Measurements from ENCODE around the gene FAM186B. TPM values are rescaled to one million over a fixed set of nuclear protein-coding genes. Genes with fewer than 3 reads are reported as not detected.

FAM186B gene
- total RNA-seq, 1 experiment from 2014 or later, result 0.46 TPM

DNA sequence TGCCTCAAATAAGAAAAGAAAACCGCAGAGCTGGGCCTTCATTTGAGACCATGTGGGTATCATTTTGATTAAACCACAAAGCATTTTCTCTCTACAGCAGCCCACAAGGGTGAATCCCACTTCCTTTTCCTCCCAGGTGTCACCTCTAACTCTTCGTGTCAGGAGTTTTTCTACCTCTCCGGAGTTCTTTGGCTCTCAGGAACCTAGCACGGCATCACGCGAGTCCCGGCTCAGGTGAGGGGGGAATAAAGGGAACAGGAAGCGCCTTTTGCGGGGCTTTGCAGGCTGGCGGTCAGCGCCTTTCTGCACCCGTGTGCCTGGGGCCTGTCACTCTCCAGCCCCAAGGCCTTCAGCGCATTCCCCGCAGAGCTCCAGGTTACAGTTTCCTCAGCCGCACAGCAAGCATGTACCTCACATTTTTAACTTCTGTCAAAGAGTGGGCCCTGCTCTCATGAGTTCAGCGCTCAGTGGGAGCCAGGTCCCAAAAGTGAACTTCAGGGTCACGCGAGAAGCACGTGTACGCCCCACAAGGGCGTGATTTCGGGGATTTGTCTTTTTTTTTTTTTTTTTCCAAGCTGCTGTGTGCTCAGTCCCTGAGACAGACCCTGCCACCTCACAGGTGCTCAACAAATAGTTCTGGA is 17.2 kb upstream of the FAM186B start:
- peaks cover 6% of the 10 kb centered on the region for H3K27me3 Mint-ChIP-seq (ENCODE audit: low read depth)
- H3K27ac ChIP-seq (ENCODE audit: insufficient read length, low read depth, low read length), result no peak overlapping the region

More for the DNA sequence above, 17.2 kb upstream of the FAM186B start:
- Histone ChIP-seq H3T11ph (ENCODE audit: low read length) (no peak overlapping the region), H3K27me3 (ENCODE audit: insufficient read depth, low read length) (no peaks in the 10 kb centered on the region), H2AFZ (ENCODE audit: low read length) (no peak overlapping the region), H3K9me3 (ENCODE audit: control insufficient read depth, low read depth, low read length) (no peaks in the 10 kb centered on the region), H3K9ac (ENCODE audit: extremely low read depth, insufficient read length, low read length) (peak overlapping the region; percentile 20), H3K4ac (ENCODE audit: low read depth, low read length) (no peak overlapping the region), H3K79me2 (ENCODE audit: insufficient read depth, low read length) (no peaks in the 10 kb centered on the region; the same call in 1 of the 2 replicates), H3K14ac (ENCODE audit: insufficient read depth, low read length) (no peak overlapping the region), H4K5ac (ENCODE audit: insufficient read length, low read depth, low read length) (no peak overlapping the region), H4K20me1 (ENCODE audit: control insufficient read depth, insufficient read depth, insufficient read length) (no peaks in the 10 kb centered on the region), H2AK5ac (ENCODE audit: insufficient read length, low read length) (no peak overlapping the region), H3K4me2 (ENCODE audit: insufficient read depth, insufficient read length, low read length) (peak overlapping the region; percentile 73), H3K4me1 (ENCODE audit: insufficient read depth, low read length) (peaks cover 2% of the 10 kb centered on the region; the same call in 1 of the 2 replicates), H4K8ac (replicated peaks; ENCODE audit: insufficient read length, low read depth, low read length) (no peak overlapping the region), H3K79me1 (ENCODE audit: insufficient read depth, low read depth, low read length, poor library complexity, severe bottlenecking) (no peaks in the 10 kb centered on the region), H2BK20ac (ENCODE audit: low read depth, low read length, poor library complexity, severe bottlenecking) (no peak overlapping the region), H3K18ac (ENCODE audit: insufficient read length, low read depth, low read length) (no peak overlapping the region), H2BK120ac (ENCODE audit: low read depth, low read length, poor library complexity, severe bottlenecking) (no peak overlapping the region), H2BK5ac (ENCODE audit: insufficient read length, low read length) (no peak overlapping the region), H4K91ac (ENCODE audit: insufficient read length, low read depth, low read length) (no peak overlapping the region), H3K23ac (ENCODE audit: insufficient read length, low read depth, low read length) (no peak overlapping the region), H2BK15ac (ENCODE audit: low read depth, low read length) (no peak overlapping the region), H3K23me2 (ENCODE audit: insufficient read length, low read depth, low read length, poor library complexity, severe bottlenecking) (peaks cover 6% of the 10 kb centered on the region), H2BK12ac (ENCODE audit: insufficient read length, low read depth, low read length) (no peak overlapping the region), H3K56ac (ENCODE audit: insufficient read length, low read depth, low read length) (no peak overlapping the region)
- TF ChIP-seq, protein P1, sequence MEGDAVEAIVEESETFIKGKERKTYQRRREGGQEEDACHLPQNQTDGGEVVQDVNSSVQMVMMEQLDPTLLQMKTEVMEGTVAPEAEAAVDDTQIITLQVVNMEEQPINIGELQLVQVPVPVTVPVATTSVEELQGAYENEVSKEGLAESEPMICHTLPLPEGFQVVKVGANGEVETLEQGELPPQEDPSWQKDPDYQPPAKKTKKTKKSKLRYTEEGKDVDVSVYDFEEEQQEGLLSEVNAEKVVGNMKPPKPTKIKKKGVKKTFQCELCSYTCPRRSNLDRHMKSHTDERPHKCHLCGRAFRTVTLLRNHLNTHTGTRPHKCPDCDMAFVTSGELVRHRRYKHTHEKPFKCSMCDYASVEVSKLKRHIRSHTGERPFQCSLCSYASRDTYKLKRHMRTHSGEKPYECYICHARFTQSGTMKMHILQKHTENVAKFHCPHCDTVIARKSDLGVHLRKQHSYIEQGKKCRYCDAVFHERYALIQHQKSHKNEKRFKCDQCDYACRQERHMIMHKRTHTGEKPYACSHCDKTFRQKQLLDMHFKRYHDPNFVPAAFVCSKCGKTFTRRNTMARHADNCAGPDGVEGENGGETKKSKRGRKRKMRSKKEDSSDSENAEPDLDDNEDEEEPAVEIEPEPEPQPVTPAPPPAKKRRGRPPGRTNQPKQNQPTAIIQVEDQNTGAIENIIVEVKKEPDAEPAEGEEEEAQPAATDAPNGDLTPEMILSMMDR (conservative IDR thresholded peaks at IDR 0.05), result no peak
- DNase-seq, result peak; percentile 64
- no CpG with 5 or more reads among the region's 22 CpGs for WGBS (ENCODE audit: extremely low coverage, insufficient read length, low lambda C conversion rate)
- H3K27ac Mint-ChIP-seq, result peak overlapping the region; percentile 59 to 93 (median 91); a peak in 6 of 7 replicates
- peaks cover 31 to 37% of the 10 kb centered on the region in 2 experiments for H3K4me1 Mint-ChIP-seq
- no peaks in the 10 kb centered on the region for H3K9me3 Mint-ChIP-seq
- H3K4me3 Mint-ChIP-seq, result peak overlapping the region; percentile 84 to 88
- H3K36me3 Mint-ChIP-seq (ENCODE audit: insufficient read depth in 1 of 3, low read depth in 3 of 3), result no peaks in the 10 kb centered on the region
